A673 (cell line): ENCODE results near the gene FAM167B. TPM values are rescaled to one million over a fixed set of nuclear protein-coding genes. Genes with fewer than 3 reads are reported as not detected.

Source experiments
- BruUV-seq: library from RNA; stranded (reverse); fragments of 400-500 nt; replicated peaks from 2 replicates; lab custom pipeline; 2021; lab: Mats Ljungman, UMichigan
- CTCF ChIA-PET: fragments of 300-600 bp; sonication (Branson Sonifier 250); formaldehyde crosslinking; loops from one replicate; lab custom pipeline; 2022; ENCODE audit warnings: antibody characterized with exemption; lab: Charles Lee
- POLR2A ChIA-PET: fragments of 300-600 bp; sonication (Branson Sonifier 250); formaldehyde crosslinking; loops from one replicate; lab custom pipeline; 2022; ENCODE audit warnings: antibody characterized with exemption; ENCODE audit not compliant: low non-redundant PET; lab: Charles Lee
- DNase-seq: peaks from one replicate; pipeline ENCODE4 v3.0.0-alpha.2; 2015; ENCODE audit warnings: low spot score
- H3K27ac ChIP-seq: fragments of 200-600 bp; sonication (generic); 2 replicates; pipeline ENCODE4 v1.5.1; 2016; ENCODE audit warnings: mixed run types, low read depth, mild to moderate bottlenecking, mixed read lengths, antibody characterized with exemption, low read length; ENCODE audit not compliant: poor library complexity, severe bottlenecking
- H3K27me3 ChIP-seq: fragments of 200-600 bp; sonication (generic); replicated peaks from 2 replicates; pipeline ENCODE4 v1.6.1; 2017; ENCODE audit warnings: mixed run types, low read depth, mild to moderate bottlenecking, mixed read lengths, antibody characterized with exemption, low read length; ENCODE audit not compliant: insufficient read depth, poor library complexity
- H3K36me3 ChIP-seq: fragments of 200-600 bp; sonication (generic); 2 replicates; pipeline ENCODE4 v1.6.1; 2016; ENCODE audit warnings: mixed run types, mild to moderate bottlenecking, mixed read lengths, antibody characterized with exemption, low read length; ENCODE audit not compliant: insufficient read depth, poor library complexity, severe bottlenecking
- H3K4me1 ChIP-seq: fragments of 200-600 bp; sonication (generic); 2 replicates; pipeline ENCODE4 v1.6.1; 2017; ENCODE audit warnings: mixed run types, mild to moderate bottlenecking, mixed read lengths, antibody characterized with exemption, low read length; ENCODE audit not compliant: insufficient read depth, poor library complexity, severe bottlenecking
- H3K4me3 ChIP-seq: fragments of 200-600 bp; sonication (generic); 2 replicates; pipeline ENCODE4 v1.5.1; 2016; ENCODE audit warnings: low read depth, mixed run types, mild to moderate bottlenecking, mixed read lengths, low read length; ENCODE audit not compliant: poor library complexity, severe bottlenecking
- H3K9me3 ChIP-seq: fragments of 200-600 bp; sonication (generic); 2 replicates; pipeline ENCODE4 v1.6.1; 2016; ENCODE audit warnings: mixed run types, low read depth, mild to moderate bottlenecking, mixed read lengths, antibody characterized with exemption, low read length; ENCODE audit not compliant: poor library complexity, severe bottlenecking
- CTCF ChIP-seq: fragments of 300-800, 200-600 bp; sonication (generic); conservative IDR thresholded peaks from 2 replicates; pipeline ENCODE4 v1.5.1; 2017; ENCODE audit warnings: low read depth, mild to moderate bottlenecking, antibody characterized with exemption, low read length, moderate library complexity, mixed read lengths
- EZH2 ChIP-seq: fragments of 200-600 bp; sonication (generic); IDR thresholded peaks from 2 replicates; pipeline ENCODE4 v1.6.1; 2017; ENCODE audit warnings: borderline replicate concordance, low read depth, mild to moderate bottlenecking, mixed read lengths, antibody characterized with exemption, low read length; ENCODE audit not compliant: poor library complexity, severe bottlenecking
- intact Hi-C: fragments of 100-400 bp; cut with micrococcal nuclease; formaldehyde crosslinking; loops from one replicate; pipeline ENCODE4 v1.10.0; 2022; ENCODE audit not compliant: unreplicated experiment
- total RNA-seq: library from RNA; stranded (reverse); gene quantifications from 2 replicates; pipeline ENCODE4 v1.2.3, GENCODE V29; 2021

The FAM167B gene
- total RNA-seq, 1 experiment from 2014 or later: not detected

DNA sequence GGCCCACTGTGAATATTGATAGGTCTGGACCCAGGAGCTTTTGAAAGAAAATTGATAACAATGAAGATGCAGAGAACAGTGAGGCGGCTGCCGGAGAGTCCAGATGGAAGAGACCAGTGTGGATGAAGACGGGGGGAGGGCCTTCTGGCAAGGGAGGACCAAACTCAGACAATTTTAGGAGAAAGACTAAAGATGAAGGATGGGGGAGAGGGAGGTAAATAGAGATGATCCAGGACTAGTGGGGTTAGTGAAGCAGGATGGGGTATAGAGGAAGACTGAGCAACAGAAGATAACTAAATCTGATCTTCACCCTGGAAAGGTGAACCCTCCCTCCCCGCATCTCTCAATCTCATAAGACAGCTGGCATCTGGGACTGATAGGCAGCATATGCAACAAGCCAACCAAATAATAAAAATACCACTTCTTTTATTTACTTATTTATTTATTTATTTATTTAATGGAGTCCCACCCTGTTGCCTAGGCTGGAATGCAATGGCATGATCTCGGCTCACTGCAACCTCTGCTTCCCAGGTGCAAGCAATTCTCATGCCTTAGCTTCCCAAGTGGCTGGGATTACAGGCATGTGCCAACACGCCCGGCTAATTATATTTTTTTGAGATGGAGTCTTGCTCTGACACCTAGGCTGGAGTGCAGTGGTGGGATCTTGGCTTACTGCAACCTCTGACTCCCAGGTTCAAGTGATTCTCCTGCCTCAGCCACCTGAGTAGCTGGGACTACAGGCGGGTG, 14.3 kb upstream of the FAM167B start:
- POLR2A ChIA-PET: no interaction called here
- H3K4me1 ChIP-seq: no peaks in the 10 kb centered on the region
- H3K9me3 ChIP-seq: no peaks in the 10 kb centered on the region
- H3K27me3 ChIP-seq: no peaks in the 10 kb centered on the region
- no peak overlapping the region for H3K27ac ChIP-seq
- no peak for DNase-seq
- H3K4me3 ChIP-seq: no peak overlapping the region
- intact Hi-C loops: no loop called here
- peaks cover 37% of the 10 kb centered on the region for H3K36me3 ChIP-seq
- TF ChIP-seq EZH2 (no peak), CTCF (no peak)
- BruUV-seq: no TSS peak
- CTCF ChIA-PET: no interaction called here

- H3K27ac ChIP-seq: no peak overlapping the region
- TF ChIP-seq EZH2 (no peak), CTCF (no peak)
- DNase-seq: no peak
- no peaks in the 10 kb centered on the region for H3K4me1 ChIP-seq
- no peak overlapping the region for H3K4me3 ChIP-seq
- CTCF ChIA-PET: no interaction called here
- intact Hi-C loops: no loop called here
- no TSS peak for BruUV-seq
- H3K36me3 ChIP-seq: peaks cover 20% of the 10 kb centered on the region
- POLR2A ChIA-PET: no interaction called here
- H3K27me3 ChIP-seq: no peaks in the 10 kb centered on the region
- no peaks in the 10 kb centered on the region for H3K9me3 ChIP-seq
Observed at GRCh38 chr1:32234792-32235191, 12.2 kb upstream of the FAM167B start.

DNA sequence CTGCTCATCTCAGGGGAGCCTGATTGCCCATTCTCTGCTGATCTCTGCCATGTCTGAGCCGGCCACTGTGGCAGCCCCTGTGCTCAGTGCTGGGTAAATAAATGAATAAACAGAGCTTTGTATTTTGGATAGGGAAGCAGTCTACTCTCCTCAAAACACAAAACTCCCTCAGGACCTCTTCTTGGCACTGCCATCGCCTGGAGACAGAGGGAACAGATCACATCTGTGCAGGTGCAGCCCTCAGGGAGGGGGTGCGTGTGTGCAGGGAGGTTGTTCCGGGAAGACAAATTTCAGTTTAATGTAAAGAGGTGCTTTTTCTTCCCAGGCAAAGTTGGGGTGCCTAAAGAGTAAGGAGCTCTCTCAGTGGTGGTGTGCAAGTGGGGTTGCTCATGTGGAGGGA, 7.7 kb upstream of the FAM167B start:
- no peak overlapping the region for H3K4me3 ChIP-seq
- intact Hi-C loops: no loop called here
- H3K9me3 ChIP-seq: no peaks in the 10 kb centered on the region
- ChIA-PET POLR2A (no interaction called here), CTCF (no interaction called here)
- TF ChIP-seq CTCF (no peak), EZH2 (no peak)
- no peaks in the 10 kb centered on the region for H3K27me3 ChIP-seq
- no TSS peak for BruUV-seq
- H3K4me1 ChIP-seq: no peaks in the 10 kb centered on the region
- DNase-seq: no peak
- no peaks in the 10 kb centered on the region for H3K36me3 ChIP-seq
- H3K27ac ChIP-seq: no peak overlapping the region
